ENCODE results near the gene APLP1.
A peak's percentile ranks its signal among the peaks of the same experiment; 100 is the strongest.
"Not testable (repeated sequence)": the region's sequence is repeated elsewhere in the genome, so short reads cannot be mapped to it uniquely, and the experiment has no call there.

Gene APLP1

DNA sequence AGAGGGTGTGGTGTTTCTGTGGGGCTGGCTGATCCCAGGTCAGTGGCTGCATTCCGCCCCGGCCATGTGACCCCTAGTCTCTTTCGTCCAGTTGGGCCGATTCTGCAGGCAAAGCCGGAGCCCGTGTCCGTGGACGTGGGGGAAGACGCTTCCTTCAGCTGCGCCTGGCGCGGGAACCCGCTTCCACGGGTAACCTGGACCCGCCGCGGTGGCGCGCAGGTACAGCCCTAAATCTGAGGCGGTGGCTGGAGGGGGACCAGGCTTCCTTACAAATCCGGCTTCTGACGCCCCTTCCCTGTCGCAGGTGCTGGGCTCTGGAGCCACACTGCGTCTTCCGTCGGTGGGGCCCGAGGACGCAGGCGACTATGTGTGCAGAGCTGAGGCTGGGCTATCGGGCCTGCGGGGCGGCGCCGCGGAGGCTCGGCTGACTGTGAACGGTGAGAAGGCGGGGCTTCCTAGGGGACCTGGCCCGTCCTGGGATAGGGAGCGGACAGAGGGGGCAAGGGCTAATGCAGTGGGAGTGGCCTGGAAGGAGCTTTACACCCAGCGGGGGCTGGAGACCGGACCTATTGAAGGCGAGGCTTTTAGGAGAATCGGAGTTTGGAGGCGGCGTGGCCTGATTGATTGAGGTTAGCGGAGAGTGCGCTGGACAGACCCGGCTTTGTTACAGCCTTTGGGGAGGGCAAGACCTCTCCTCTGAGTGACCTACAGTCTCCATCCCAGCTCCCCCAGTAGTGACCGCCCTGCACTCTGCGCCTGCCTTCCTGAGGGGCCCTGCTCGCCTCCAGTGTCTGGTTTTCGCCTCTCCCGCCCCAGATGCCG is 7.3 kb upstream of the APLP1 start:
- peaks cover 76 to 85% of the 10 kb centered on the region in 2 donors for H3K27me3 Mint-ChIP-seq
- peaks cover 15 to 23% of the 10 kb centered on the region in 2 donors for H3K4me1 Mint-ChIP-seq
- peak; percentile 24 to 26 for ATAC-seq (replicated peaks)
- H3K4me3 Mint-ChIP-seq, result peak overlapping the region in 1 of 2 donors; percentile 18
- H3K9me3 Mint-ChIP-seq, result no peaks in the 10 kb centered on the region
- DNase-seq, result no peak
- H3K36me3 Mint-ChIP-seq, result peaks cover 0 to 3% of the 10 kb centered on the region in 2 donors
- H3K27ac Mint-ChIP-seq, result no peak overlapping the region

DNA sequence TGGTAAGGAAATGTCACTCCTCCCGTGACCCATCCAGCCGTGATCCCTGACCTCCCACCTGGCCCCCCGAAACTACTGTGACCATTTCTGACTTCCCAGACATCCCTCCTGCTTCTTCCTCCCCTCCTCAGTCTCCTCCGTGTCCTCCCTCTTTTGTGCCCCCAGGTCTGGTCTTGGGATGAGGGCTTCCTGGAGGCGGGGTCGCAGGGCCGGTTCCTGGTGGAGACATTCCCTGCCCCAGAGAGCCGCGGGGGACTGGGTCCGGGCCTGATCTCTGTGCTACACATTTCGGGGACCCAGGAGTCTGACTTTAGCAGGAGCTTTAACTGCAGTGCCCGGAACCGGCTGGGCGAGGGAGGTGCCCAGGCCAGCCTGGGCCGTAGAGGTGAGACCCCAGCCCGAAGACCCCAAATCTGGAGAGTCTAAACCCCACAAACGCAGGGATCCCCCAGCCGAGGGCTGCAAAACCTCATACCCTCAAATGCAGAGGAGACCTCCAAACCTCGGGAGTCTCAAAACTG is 6.7 kb upstream of the APLP1 start:
- H3K4me1 Mint-ChIP-seq, result peaks cover 15 to 22% of the 10 kb centered on the region in 2 donors
- H3K27me3 Mint-ChIP-seq, result peaks cover 82 to 90% of the 10 kb centered on the region in 2 donors
- no peak for ATAC-seq (replicated peaks)
- no peak for DNase-seq
- peaks cover 0 to 3% of the 10 kb centered on the region in 2 donors for H3K36me3 Mint-ChIP-seq
- no peak overlapping the region for H3K27ac Mint-ChIP-seq
- no peaks in the 10 kb centered on the region for H3K9me3 Mint-ChIP-seq
- H3K4me3 Mint-ChIP-seq, result no peak overlapping the region

DNA sequence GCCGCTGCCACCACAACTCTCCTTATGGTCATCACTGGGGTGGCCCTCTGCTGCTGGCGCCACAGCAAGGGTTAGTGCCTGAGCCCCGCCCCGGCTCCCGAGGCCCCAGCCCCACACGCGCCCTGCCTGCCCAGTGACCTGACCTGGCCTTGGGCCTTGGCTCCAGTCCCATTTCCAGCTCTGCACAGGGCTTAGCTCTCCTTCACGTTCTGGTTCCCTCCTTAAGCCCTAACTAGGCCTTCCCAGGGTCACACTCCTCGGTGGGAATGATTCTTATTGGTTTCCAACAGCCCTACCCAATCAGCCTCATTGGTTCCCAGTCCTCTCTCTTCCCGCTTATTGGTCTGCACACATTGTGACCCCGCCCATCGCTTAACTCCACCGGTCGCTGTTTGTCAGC is 5.8 kb upstream of the APLP1 start:
- no peak overlapping the region for H3K27ac Mint-ChIP-seq
- H3K4me3 Mint-ChIP-seq, result no peak overlapping the region
- H3K36me3 Mint-ChIP-seq, result peaks cover 0 to 3% of the 10 kb centered on the region in 2 donors
- H3K4me1 Mint-ChIP-seq, result peaks cover 12 to 16% of the 10 kb centered on the region in 2 donors
- H3K9me3 Mint-ChIP-seq, result no peaks in the 10 kb centered on the region
- DNase-seq (no peak), ATAC-seq (replicated peaks) (no peak)
- peaks cover 79 to 87% of the 10 kb centered on the region in 2 donors for H3K27me3 Mint-ChIP-seq

- Mint-ChIP-seq H3K4me1 (peaks cover 12 to 16% of the 10 kb centered on the region in 2 donors), H3K27me3 (peaks cover 79 to 87% of the 10 kb centered on the region in 2 donors), H3K9me3 (no peaks in the 10 kb centered on the region), H3K27ac (no peak overlapping the region), H3K4me3 (no peak overlapping the region), H3K36me3 (peaks cover 0 to 3% of the 10 kb centered on the region in 2 donors)
- no peak for ATAC-seq (replicated peaks)
- DNase-seq, result no peak
Observed at GRCh38 chr19:35863018-35863417, 5.4 kb upstream of the APLP1 start.

DNA sequence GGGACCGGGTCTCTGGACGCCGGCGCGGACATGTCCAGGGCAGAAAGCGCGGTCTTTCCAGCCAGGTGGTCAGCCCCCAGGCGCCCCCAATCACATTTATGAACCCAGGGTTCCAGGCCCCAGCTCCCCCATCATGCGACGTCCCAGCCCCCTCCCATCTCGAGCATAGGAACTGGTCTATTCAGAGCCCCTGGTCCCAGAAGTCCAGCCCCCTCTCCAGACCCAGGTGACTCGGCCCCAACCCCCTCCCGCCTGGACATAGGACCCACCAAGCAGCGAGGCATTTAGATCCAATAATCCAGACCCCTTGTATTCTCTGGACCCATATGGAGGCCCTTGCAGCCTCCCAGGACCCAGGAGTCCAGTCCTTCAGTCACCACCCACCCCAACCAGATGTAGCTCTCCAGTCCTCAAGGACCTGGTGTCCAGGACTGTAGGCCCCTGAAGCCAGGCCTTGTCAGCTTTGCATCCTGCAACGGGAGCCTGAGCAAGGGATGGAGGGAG is 501 bp downstream of the APLP1 start:
- H3K27me3 Mint-ChIP-seq, result peaks cover 81 to 86% of the 10 kb centered on the region in 2 donors
- peaks cover 4 to 7% of the 10 kb centered on the region in 2 donors for H3K36me3 Mint-ChIP-seq
- peak overlapping the region; percentile 22 for H3K27ac Mint-ChIP-seq
- ATAC-seq (replicated peaks), result no peak
- peak overlapping the region; percentile 47 to 72 for H3K4me3 Mint-ChIP-seq
- H3K9me3 Mint-ChIP-seq, result peaks cover 0 to 6% of the 10 kb centered on the region in 2 donors
- DNase-seq, result no peak
- peaks cover 12 to 17% of the 10 kb centered on the region in 2 donors for H3K4me1 Mint-ChIP-seq

GRCh38 chr19:35869327-35870123 is 1.2 kb downstream of the APLP1 start:
- H3K4me1 Mint-ChIP-seq, result peaks cover 12 to 17% of the 10 kb centered on the region in 2 donors
- H3K27ac Mint-ChIP-seq, result no peak overlapping the region

DNA sequence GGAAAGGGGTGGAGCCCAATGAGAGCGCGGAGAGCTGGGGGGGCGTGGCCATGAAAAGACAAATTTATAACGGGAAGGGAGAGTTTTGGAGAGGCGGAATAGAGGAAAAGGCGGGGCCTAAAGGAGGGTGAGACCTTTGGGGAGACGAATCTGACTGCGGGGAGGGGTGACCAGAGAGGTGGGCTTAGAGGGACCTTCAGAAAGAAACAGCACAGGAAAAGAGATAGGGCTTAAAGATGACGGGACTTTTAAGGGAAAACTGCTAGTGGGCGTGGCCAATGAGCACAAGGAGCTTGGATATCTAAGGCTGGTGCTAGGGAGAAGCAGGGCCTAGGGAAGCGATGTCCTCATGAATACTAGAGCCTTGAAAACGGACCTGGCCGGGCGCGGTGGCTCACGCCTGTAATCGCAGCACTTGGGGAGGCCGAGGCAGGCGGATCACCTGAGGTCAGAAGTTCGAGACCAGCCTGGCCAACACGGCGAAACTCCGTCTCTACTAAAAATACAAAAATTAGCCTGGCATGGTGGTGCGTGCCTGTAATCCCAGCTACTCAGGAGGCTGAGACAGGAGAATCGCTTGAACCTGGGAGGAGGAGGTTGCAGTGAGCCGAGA is 1.9 kb downstream of the APLP1 start:
- H3K4me3 Mint-ChIP-seq, result peak overlapping the region; percentile 76 to 77
- not testable (repeated sequence) for H3K36me3 Mint-ChIP-seq; H3K27ac Mint-ChIP-seq; DNase-seq; ATAC-seq (replicated peaks); H3K9me3 Mint-ChIP-seq
- H3K27me3 Mint-ChIP-seq, result peaks cover 80 to 85% of the 10 kb centered on the region in 2 donors
- peaks cover 12 to 17% of the 10 kb centered on the region in 2 donors for H3K4me1 Mint-ChIP-seq

More at GRCh38 chr19:35869327-35870123, 1.2 kb downstream of the APLP1 start:
- peaks cover 0 to 6% of the 10 kb centered on the region in 2 donors for H3K9me3 Mint-ChIP-seq
- H3K27me3 Mint-ChIP-seq, result peaks cover 82 to 86% of the 10 kb centered on the region in 2 donors
- H3K36me3 Mint-ChIP-seq, result peaks cover 4 to 7% of the 10 kb centered on the region in 2 donors
- DNase-seq (peak; percentile 62), ATAC-seq (replicated peaks) (peak; percentile 86 to 87)
- H3K4me3 Mint-ChIP-seq, result peak overlapping the region; percentile 76 to 77

DNA sequence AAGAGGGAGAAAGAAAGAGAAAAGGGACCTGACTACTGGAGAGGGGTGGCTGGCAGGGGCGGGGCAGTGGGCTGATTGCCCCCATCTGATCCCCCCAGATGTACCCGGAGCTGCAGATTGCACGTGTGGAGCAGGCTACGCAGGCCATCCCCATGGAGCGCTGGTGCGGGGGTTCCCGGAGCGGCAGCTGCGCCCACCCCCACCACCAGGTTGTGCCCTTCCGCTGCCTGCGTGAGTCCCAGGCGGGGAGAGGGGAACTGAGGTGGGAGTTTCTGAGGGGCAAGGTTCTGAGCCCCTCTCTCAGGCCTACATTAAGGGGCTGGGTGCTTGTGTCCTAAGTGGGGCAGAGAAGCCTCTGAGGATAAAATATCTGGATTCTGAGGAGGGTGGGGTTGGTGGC is 2.4 kb downstream of the APLP1 start:
- no peak for DNase-seq
- H3K9me3 Mint-ChIP-seq, result peaks cover 0 to 6% of the 10 kb centered on the region in 2 donors
- H3K4me3 Mint-ChIP-seq, result no peak overlapping the region
- H3K36me3 Mint-ChIP-seq, result peaks cover 4 to 7% of the 10 kb centered on the region in 2 donors
- H3K27me3 Mint-ChIP-seq, result peaks cover 75 to 80% of the 10 kb centered on the region in 2 donors
- no peak overlapping the region for H3K27ac Mint-ChIP-seq
- ATAC-seq (replicated peaks), result no peak
- H3K4me1 Mint-ChIP-seq, result peaks cover 12 to 17% of the 10 kb centered on the region in 2 donors

- no peak overlapping the region for H3K27ac Mint-ChIP-seq
- peaks cover 74 to 80% of the 10 kb centered on the region in 2 donors for H3K27me3 Mint-ChIP-seq
Observed at GRCh38 chr19:35871611-35872010, 3.2 kb downstream of the APLP1 start.

GRCh38 chr19:35872180-35872579 is 3.8 kb downstream of the APLP1 start:
- Mint-ChIP-seq H3K27ac (no peak overlapping the region), H3K4me1 (peaks cover 12 to 17% of the 10 kb centered on the region in 2 donors), H3K4me3 (no peak overlapping the region), H3K27me3 (peaks cover 71 to 83% of the 10 kb centered on the region in 2 donors), H3K9me3 (peaks cover 0 to 6% of the 10 kb centered on the region in 2 donors), H3K36me3 (peaks cover 4 to 11% of the 10 kb centered on the region in 2 donors)
- DNase-seq (no peak), ATAC-seq (replicated peaks) (no peak)

More at GRCh38 chr19:35871611-35872010, 3.2 kb downstream of the APLP1 start:
- DNase-seq (no peak), ATAC-seq (replicated peaks) (no peak)
- no peak overlapping the region for H3K4me3 Mint-ChIP-seq
- peaks cover 4 to 11% of the 10 kb centered on the region in 2 donors for H3K36me3 Mint-ChIP-seq
- peaks cover 12 to 17% of the 10 kb centered on the region in 2 donors for H3K4me1 Mint-ChIP-seq
- H3K9me3 Mint-ChIP-seq, result peaks cover 0 to 6% of the 10 kb centered on the region in 2 donors

- Mint-ChIP-seq H3K36me3 (peaks cover 4 to 11% of the 10 kb centered on the region in 2 donors), H3K4me1 (peaks cover 8 to 10% of the 10 kb centered on the region in 2 donors), H3K27ac (no peak overlapping the region), H3K9me3 (peaks cover 0 to 6% of the 10 kb centered on the region in 2 donors), H3K27me3 (peaks cover 73 to 88% of the 10 kb centered on the region in 2 donors), H3K4me3 (no peak overlapping the region)
- DNase-seq, result no peak
- no peak for ATAC-seq (replicated peaks)
Observed at GRCh38 chr19:35874392-35874930, 6.1 kb downstream of the APLP1 start.

DNA sequence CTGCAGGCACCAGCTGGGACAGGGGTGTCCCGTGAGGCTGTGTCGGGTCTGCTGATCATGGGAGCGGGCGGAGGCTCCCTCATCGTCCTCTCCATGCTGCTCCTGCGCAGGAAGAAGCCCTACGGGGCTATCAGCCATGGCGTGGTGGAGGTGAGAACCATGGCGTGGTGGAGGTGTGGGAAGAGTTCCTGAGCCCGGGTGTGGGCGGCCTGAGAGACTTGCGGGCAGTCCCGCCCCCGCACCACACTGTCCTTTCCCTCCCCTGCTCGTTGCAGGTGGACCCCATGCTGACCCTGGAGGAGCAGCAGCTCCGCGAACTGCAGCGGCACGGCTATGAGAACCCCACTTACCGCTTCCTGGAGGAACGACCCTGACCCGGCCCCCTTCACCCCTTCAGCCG is 10.7 kb downstream of the APLP1 start:
- no peak for ATAC-seq (replicated peaks)
- Mint-ChIP-seq H3K9me3 (no peaks in the 10 kb centered on the region), H3K4me1 (peaks cover 8 to 20% of the 10 kb centered on the region in 2 donors), H3K27me3 (peaks cover 39 to 55% of the 10 kb centered on the region in 2 donors), H3K36me3 (peaks cover 2 to 7% of the 10 kb centered on the region in 2 donors), H3K27ac (no peak overlapping the region), H3K4me3 (no peak overlapping the region)
- no peak for DNase-seq

DNA sequence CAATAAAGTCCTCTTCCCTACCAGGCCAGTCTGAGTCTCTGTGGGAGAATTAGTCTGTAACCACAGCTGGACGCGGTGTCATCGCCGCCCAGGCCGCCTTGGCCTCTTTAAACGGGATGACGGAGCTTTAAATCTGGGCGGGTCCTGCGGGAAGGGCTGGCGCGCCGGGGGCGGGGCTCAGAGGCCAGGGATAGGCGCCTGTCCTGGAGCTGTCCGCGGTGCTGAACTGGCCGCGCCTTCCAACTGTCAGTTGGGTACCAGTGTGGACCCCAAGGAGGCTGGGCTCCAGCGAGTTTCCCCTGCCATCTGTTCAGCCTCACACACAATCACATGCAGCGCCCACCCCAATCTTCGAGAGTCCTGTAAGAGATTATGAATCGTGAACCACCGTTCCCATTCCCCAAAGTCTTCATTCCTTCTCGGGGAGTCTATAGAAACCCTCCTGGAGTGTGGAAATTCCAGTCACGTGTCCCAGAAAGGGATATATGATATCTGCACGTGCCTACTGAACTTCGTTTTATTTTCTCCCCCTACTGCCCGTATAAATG is 11.5 kb downstream of the APLP1 start:
- Mint-ChIP-seq H3K4me3 (no peak overlapping the region), H3K9me3 (no peaks in the 10 kb centered on the region), H3K27me3 (peaks cover 33 to 49% of the 10 kb centered on the region in 2 donors), H3K36me3 (peaks cover 2 to 7% of the 10 kb centered on the region in 2 donors), H3K27ac (no peak overlapping the region), H3K4me1 (peaks cover 11 to 27% of the 10 kb centered on the region in 2 donors)
- ATAC-seq (replicated peaks), result peak; percentile 27 to 32
- DNase-seq, result peak; percentile 65
